NCI-H510A (cell line): Measurements from ENCODE around the gene LRRC59.

Source experiments
- DNase-seq: peaks from one replicate; lab custom pipeline; 2025; lab: John Stamatoyannopoulos, UW

Gene LRRC59

DNA sequence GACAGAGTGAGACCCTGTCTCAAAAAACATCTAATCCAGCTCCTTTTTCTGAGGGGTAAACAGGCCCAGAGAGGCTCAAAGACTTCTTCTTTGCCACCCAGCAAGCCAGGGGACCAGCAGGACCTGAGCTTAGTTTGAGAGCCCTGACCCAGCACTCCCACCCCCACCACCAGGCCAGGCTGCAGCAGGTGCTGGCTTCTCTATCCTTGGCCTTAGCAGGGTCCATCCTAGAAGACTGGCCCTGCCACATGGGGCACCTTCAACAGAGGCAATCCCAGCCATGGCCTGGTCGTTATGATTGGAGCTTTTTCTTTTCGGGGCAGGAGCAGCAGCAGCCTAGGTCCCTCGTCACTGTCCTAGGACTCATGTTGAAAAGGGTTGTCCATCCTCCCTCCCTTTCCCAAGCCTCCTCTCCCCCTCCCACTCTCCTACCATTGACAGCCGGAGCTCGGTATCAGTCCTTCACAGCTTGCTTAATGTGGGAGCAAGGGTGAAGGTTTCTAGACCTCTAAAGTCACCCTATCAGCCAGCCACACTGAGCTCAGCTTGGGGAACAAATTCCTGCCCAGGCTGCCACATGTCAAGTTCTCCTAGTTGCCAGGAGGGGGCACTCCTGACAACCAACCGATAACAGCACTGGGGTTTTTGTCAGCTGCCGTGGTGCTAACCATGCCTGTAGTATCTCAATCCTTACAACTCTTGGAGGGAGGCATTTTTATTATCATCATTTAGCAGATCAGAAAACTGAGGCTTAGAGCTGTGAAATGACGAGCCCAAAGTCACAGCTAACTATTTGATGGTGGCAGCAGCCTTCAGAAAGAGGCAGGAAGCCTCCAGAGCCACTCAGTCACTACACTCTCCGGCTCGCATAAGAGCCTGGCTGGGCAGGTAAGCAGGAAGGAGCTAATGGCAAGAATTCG lies 35.5 kb downstream of the LRRC59 start:
- peak; percentile 13 for DNase-seq

DNA sequence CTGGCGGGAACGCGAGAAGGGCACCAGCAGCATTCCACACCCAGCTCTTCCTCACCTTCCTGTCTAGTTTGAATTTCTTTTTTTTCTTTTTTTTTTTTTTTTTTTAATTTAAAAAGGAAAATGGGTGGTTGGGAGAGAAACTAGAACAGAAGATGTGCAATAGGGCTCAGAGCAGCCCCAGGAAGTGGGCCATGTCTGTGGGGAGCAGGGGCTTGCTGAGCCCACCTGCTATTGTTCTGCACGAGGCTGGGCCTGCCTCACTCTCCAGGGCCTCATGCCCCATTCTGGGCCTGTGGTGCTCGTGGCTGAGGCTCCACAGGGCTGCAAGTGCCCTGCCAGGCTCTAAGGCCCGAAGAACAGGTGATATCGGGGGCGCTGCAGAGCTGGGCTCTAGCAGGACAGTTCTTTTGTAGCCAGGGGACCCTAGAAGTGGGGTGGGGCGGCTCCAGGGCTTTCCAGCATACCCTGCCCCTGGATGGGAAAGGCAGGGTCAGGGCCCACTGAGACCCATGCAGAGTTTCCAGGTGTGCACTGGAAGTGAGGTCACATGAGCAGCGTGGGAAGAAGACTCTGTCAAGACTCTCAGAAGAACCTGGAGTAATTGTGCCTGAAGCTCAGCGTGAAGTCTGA lies 36.7 kb downstream of the LRRC59 start:
- no peak for DNase-seq

DNA sequence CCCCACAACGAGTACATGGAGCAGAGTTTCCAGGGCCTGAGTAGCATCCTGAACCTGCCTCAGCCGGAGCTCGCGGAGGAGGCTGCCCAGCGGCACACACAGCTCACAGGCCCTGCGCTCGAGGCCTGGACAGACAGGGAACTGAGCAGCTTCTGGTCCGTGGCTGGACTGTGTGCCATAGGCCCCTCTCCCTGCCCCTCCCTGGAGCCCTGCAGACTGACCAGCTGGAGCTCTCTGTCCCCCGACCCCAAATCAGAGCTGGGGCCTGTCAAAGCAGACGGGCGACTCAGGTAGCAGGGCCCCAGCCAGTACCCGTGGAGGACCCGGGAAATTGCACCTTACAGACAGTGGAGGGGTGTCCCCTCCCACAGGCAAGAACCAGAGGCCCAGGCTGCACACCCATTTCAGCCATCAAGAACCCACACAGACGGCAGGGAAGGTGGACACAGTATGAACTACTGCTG lies 37.3 kb downstream of the LRRC59 start:
- no peak for DNase-seq

DNA sequence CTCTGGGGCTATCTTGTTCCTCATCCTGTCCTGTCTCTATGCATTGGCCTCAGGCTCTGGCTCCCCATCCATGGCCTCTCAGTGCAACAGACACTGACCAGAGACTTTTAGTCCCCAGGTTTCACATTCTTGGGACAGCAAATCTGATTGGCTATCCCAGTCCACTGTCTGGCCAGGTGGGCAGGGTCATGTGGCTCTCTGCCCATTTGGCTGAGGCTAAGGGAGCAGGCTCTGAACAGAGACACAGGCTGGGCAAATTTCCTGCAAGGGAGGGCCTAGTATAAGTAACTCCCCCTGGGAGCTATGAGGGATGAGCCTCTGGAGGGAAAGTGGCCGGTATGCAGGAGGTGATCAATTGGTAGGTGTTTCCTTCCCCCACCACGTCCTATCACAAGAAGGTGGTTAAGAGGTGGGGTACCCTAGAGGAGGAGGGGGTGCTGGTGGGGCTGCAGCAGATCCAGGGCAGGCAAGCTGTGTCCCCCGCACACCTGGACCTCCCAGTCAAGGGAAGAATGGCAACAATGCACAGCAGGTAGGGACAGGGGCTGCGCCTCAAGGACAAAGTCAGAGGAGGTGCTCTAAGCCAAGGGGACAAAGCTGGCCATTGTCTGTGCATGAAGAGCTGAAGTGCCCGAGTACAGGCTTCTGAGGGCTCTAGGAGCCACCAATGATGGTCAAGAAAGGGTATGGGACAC lies 38.2 kb downstream of the LRRC59 start:
- DNase-seq, result no peak

DNA sequence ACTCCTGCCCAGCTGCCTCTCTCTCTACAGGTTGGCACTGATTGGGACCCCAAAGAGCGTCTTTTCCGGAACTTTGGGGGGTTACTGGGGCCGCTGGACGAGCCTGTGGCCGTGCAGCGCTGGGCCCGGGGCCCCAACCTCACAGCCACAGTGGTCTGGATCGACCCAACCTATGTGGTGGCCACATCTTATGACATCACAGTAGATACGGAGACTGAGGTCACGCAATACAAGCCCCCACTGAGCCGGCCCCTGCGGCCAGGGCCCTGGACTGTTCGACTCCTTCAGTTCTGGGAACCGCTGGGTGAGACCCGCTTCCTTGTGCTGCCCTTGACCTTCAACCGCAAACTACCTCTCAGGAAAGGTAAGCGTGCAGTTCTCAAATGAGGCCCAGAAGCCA lies 39.1 kb downstream of the LRRC59 start:
- DNase-seq, result no peak

DNA sequence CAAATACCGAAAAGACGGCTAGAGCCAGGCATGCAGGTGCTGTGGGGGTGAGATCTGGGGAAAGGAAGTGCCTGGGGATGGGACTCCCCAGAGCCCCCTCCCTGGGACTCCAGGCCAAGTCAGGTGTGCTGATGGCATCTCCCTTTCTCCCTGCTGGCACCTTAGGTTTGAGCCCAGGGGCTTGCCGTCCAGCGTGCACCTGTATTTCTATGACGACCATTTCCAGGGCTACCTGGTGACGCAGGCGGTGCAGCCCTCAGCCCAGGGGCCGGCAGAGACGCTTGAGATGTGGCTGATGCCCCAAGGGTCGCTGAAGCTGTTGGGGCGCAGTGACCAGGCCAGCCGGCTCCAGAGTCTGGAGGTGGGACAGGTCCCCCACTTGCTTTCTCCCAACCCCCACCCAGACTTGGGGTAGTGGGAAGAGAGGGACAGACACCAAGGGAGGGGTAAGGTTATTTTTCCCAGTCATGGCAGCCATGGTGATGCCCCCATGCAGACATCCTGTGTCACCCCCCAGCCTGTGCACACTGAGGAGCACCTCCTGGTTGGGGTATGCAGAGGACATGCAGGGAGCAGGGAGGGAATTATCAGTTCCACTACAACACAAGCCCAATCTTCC lies 40.3 kb downstream of the LRRC59 start:
- DNase-seq, result no peak

DNA sequence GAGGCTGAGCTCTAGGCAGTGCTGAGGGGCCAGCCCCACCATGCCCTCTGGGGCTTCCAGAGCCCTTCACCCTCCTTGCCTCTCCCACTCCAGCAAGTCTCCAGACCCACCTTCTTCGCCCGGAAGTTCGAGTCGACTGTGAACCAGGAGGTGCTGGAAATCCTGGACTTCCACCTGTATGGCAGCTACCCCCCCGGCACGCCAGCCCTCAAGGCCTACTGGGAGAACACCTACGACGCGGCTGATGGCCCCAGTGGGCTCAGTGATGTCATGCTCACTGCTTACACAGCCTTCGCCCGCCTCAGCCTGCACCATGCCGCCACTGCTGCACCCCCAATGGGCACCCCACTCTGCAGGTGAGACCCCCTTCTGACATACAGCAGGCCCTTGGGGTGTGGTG lies 40.9 kb downstream of the LRRC59 start:
- no peak for DNase-seq

DNA sequence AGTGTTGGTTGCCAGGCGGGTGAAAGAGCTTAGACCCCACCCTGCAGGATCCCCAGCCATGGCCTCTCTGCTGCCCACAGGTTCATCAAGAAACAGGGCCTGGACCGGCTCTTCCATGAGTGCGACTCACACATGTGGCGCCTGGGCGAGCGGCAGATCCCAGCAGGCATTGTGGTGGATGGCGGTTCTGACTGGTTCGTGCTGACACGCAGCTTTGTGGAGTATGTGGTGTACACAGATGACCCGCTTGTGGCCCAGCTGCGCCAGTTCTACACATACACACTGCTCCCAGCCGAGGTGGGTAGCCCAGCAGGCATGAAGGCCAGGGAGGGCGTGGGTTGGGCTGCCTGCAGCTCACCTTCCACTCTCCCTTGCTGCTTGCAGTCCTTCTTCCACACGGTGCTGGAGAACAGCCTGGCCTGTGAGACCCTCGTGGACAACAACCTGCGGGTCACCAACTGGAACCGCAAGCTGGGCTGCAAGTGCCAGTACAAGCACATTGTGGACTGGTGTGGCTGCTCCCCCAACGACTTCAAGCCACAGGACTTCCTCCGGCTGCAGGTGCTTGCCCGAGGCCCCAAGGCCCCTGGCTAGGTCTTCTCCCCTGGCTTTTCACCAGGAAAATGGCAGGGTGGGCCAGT lies 41.5 kb downstream of the LRRC59 start:
- DNase-seq, result no peak

DNA sequence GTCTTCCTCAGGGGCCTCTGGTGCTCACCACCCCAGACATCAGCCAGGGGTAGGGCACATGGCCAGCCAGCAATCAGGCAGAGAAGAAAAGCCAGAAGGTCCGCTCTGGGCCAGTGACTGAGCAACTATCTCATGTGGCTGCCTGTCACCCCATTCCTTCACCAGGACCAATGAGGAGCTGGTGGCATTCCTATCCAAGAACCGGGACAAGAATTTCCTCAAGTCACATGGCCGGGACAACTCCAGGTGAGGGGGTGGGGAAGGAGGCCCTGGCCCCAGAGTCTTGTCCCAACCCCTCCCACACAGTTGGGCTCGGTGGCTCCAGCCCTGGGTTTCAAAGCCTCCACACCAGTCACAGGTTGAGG lies 42.0 kb downstream of the LRRC59 start:
- no peak for DNase-seq

DNA sequence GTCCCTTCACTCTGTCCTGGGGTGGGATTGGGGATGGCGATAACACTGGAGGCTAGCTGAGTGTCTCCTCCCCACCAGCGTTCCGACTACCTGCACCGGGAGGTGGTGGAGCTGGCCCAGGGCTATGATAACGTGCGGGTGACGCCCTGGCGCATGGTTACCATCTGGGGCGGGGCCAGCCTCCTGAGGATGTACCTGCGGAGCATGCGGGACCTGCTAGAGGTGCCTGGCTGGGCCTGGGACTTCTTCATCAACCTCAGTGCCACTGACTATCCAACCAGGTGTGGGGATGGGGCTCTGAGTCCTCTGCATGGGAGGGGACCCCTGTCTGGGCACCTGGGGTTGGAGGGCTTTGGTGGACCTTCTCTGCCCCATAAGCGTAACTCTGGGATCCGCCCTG lies 42.5 kb downstream of the LRRC59 start:
- DNase-seq, result no peak

DNA sequence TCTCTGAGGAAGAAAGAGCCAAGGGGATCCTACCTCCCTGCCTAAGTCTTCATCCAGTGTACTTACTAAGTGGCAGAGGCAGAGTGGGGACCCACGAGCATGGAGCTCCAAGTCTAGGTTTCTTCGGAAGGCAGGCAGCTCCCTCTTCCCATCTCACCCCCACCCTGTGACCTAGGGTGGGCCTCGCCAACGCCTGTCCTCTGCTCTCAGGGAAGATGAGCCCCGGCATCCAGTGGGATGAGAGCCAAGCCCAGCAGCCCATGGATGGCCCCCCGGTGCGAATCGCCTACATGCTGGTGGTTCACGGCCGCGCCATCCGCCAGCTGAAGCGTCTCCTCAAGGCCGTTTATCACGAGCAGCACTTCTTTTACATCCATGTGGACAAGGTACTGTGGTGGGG lies 43.1 kb downstream of the LRRC59 start:
- no peak for DNase-seq

DNA sequence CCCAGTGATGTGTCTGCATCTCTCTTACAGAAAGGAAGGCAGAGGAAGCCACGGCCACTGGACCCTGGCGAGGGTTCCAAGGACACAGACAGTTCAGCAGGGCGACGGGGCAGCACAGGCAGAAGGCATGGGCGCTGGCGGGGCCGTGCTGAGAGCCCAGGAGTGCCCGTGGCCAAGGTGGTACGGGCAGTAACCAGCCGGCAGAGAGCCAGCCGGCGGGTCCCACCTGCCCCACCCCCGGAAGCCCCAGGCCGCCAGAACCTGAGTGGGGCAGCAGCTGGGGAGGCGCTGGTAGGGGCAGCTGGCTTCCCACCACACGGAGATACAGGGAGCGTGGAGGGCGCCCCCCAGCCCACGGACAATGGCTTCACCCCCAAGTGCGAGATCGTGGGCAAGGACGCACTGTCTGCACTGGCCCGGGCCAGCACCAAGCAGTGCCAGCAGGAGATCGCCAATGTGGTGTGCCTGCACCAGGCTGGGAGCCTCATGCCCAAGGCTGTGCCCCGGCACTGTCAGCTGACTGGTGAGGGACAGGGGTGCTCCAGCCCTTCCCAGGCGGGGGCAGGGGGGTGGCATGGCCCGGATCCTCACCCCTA lies 43.6 kb downstream of the LRRC59 start:
- no peak for DNase-seq

DNA sequence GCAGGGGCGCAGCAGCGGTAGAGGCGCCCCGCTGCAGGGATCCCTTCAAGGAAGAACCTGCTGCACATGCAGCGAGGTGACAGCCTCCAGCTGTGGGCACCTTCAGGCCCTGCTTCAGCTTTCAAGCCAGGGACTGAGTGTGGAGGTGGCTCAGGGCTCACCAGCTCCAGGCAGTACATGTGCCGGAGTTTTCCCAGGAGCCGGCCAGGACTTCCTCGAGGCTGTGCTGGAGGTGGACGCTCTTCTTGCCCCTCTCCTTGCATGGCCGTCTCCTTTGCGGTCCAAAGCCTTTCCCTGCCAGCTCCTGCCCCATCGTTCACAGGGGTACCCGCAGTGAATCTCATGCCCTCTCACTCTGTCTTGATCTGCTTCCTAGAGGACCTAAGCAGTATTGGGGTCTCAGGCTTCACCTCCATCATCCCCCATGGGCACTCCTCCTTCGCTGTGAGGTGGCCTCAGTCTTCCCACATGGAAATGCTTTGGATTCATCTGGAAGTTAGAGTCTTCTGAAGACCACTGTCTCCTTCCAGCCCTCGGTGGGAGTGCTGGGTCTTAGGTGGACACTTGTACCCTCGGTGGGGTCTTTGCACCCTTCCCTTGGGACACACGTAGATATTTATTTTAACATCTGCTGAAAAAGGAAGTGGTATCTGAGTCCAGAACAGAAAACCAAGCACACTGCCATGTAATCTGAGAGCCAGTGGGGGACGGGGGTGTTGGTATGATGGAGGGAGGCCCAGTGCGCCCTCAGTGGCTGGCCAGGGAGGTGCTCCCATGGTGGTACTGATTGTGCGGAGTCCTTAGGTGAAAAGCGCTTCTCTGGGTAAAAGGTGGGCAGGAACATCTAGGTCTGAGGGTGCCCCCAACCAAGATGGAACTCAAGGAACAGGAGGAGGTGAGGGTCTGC lies 44.4 kb downstream of the LRRC59 start:
- no peak for DNase-seq

DNA sequence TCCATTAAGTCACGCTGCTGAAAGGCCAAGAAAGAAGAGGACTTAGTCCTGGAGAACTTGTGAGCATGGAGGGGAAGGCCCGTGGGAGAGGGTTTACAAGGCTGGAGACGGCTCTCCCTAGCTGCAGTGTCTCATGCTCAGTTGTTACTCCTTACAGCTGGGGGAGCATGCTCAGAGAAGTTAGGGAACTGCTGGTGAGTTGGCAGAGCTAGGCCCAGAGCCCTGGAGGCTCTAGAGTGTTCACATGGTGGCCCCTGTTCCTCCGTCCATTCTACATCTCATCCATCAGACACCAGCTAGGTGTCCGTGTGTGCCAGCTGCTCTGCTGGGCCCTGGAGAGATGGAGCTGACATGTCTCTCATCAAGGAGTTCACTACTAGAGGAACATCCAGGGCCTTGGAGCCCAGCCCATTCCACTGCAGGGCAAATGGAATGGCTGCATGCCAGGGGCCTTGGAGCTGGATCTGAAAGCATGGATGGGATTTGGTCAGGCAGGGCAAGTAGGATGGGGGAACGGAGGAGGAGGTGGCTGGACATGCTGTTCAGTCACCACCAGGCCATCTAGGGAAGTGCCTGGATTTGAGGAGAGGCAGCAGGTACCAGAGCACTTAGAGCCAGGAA lies 45.1 kb downstream of the LRRC59 start:
- no peak for DNase-seq

DNA sequence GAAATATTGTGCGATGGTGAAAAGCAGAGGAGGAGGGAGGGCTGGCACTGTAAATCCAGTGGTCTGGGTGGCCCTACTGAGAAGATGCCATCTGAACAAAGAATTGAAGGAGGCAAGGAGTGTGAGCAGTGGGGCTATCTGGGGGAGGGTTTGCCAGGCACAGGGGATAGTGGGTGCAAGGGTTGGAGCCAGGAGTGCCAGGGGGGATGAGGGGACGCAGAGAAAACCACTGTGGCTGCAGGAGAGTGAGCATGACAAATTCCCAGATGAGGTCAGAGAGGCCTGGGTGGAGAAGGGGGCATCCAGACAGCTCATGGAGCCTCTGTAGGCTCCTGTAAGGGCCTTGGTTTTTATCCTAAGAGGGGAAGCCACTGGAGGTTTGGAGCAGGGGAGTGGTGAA lies 46.6 kb downstream of the LRRC59 start:
- no peak for DNase-seq

DNA sequence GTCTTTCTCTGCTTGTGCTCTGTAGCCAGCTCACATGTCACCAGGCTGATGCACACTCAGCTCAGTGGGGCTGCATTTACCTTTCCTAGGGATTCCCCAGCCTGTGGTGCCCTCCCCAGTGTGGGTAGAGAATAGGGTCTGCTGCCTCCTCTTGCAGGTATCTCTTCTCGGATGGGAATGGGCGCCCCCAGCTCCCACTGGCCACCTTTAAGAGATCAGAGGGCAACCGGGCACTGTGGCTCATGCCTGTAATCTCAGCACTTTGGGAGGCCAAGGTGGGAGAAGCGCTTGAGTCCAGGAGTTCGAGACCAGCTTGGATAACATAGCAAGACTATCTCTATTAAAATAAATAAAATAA lies 48.1 kb downstream of the LRRC59 start:
- no peak for DNase-seq

DNA sequence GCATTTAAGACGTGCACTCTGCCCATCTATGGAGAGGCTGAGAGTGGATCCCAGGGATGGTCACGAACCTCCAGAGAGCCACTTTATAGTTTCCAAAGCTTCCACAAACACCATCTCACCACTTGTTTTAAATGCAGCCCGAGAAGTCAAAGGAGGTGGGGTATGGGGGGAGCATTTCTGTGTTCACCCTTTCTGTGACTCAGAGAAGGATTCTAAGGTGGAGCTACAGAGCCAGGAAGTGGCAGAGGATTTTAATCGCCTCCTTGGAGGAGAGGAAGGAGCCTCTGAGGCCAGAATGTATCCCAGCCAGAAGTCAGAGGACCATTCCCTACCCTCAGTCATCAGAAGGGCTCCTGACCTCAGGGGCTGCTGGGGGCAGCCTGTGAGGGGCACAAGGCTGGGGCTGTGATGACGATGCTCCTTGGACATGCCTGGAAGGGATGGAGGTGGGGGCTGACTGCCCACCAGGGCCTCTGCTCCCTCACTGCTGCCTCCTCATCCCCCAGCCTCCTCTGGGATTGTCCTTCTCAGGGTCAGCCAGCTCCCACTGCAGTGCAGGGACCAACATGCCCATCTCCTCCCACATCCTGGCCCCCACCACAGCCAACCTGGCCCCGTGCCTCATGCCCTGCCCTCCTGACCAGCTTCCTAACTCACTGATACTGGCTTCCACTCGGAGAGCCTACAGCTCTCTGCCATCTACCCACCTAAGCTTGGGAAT lies 48.6 kb downstream of the LRRC59 start:
- no peak for DNase-seq

DNA sequence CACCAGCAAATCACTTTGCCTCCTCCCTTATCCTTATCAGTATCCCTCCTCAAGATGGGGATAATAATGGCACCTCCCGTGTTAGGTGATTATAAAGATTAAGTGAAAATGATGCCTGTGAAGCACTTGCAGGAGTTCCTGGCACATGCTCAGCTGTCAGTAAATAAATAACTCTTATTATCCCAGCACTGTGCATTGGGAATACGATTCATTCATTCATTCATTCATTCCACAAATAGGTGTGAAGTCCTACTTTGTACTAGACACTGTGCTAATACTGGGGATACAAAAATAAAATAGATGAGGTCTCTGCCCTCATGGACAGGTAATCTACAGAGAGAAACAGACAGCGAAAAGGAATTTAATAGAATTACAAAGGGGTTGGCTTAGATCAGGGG lies 49.4 kb downstream of the LRRC59 start:
- no peak for DNase-seq

DNA sequence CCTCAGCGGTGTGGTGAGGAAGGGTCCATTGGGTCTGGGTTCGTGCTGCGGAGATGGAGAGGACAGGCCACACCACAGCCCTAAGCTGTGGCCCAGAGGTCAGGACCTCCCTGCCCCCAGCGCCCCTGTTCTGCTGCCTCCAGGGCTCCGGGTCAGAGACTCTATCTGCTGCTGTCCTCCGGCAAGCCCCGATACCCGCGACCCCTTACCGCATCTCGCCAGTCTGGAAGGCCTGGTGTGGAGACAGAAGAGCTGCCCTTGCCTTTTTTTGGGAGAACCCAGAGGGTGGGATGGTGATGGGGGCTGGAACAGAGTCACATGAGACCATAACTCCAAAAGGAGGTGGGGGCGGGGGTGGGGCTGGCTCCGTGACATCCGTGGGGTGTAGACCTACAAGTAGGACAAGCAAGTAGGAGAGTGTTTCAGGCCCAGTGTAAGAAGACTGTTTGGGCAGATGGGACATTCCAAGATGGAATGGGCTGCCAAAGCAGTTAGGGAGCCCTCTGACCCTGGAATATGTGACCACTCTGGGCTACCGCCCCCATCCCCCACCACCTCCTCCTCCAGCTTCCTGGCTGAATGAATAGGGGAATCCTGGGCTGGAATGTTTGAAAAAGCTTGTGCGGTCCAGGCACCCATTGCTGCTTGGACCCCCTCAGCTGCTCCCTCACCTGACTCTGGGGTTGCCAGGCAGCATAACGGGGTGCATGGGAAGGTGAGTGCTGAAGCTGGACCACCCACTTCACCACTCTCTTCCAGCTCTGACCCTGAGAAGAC lies 50.0 kb downstream of the LRRC59 start:
- DNase-seq, result no peak
